Measurements from ENCODE around the gene RXFP4. TPM values are rescaled to one million over a fixed set of nuclear protein-coding genes. Genes with fewer than 3 reads are reported as not detected.
A peak's percentile ranks its signal among the peaks of the same experiment; 100 is the strongest.

Gene RXFP4
- total and polyA plus RNA-seq, 2 of the 13 experiments (the other 11 are each of a cell fraction or from before 2014, with no cell fraction given) = 0.38 to 1.4 TPM

GRCh38 chr1:155967341-155968050 is 26.1 kb downstream of the RXFP4 start (continued):
- TF ChIP-seq, protein P1, sequence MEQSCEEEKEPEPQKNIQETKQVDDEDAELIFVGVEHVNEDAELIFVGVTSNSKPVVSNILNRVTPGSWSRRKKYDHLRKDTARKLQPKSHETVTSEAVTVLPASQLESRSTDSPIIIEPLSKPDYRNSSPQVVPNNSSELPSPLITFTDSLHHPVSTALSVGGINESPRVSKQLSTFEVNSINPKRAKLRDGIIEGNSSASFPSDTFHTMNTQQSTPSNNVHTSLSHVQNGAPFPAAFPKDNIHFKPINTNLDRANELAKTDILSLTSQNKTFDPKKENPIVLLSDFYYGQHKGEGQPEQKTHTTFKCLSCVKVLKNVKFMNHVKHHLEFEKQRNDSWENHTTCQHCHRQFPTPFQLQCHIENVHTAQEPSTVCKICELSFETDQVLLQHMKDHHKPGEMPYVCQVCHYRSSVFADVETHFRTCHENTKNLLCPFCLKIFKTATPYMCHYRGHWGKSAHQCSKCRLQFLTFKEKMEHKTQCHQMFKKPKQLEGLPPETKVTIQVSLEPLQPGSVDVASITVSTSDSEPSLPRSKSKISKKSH (CRISPR knock-in tag; IDR thresholded peaks at IDR 0.05; ENCODE audit: borderline replicate concordance) = peak; percentile 87
- TF ChIP-seq, protein P2, sequence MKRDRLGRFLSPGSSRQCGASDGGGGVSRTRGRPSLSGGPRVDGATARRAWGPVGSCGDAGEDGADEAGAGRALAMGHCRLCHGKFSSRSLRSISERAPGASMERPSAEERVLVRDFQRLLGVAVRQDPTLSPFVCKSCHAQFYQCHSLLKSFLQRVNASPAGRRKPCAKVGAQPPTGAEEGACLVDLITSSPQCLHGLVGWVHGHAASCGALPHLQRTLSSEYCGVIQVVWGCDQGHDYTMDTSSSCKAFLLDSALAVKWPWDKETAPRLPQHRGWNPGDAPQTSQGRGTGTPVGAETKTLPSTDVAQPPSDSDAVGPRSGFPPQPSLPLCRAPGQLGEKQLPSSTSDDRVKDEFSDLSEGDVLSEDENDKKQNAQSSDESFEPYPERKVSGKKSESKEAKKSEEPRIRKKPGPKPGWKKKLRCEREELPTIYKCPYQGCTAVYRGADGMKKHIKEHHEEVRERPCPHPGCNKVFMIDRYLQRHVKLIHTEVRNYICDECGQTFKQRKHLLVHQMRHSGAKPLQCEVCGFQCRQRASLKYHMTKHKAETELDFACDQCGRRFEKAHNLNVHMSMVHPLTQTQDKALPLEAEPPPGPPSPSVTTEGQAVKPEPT (CRISPR knock-in tag; IDR thresholded peaks at IDR 0.05; ENCODE audit: low read depth) = no peak
- peak; percentile 67 for TF ChIP-seq ZNF331 (CRISPR knock-in tag; IDR thresholded peaks at IDR 0.05)
- TF ChIP-seq THAP8 (CRISPR knock-in tag; IDR thresholded peaks at IDR 0.05; ENCODE audit: borderline replicate concordance) = no peak
- TF ChIP-seq MATR3 (CRISPR knock-in tag; IDR thresholded peaks at IDR 0.05) = no peak
- no peak; the same call in 1 of the 2 replicates for TF ChIP-seq ZNF256 (CRISPR knock-in tag; conservative IDR thresholded peaks at IDR 0.05)
- TF ChIP-seq ZSCAN12 (CRISPR knock-in tag; IDR thresholded peaks at IDR 0.05) = no peak
- TF ChIP-seq, protein P3, sequence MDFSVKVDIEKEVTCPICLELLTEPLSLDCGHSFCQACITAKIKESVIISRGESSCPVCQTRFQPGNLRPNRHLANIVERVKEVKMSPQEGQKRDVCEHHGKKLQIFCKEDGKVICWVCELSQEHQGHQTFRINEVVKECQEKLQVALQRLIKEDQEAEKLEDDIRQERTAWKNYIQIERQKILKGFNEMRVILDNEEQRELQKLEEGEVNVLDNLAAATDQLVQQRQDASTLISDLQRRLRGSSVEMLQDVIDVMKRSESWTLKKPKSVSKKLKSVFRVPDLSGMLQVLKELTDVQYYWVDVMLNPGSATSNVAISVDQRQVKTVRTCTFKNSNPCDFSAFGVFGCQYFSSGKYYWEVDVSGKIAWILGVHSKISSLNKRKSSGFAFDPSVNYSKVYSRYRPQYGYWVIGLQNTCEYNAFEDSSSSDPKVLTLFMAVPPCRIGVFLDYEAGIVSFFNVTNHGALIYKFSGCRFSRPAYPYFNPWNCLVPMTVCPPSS (IDR thresholded peaks at IDR 0.05) = no peak
- peak; percentile 72 for TF ChIP-seq ZMYM2 (CRISPR knock-in tag; IDR thresholded peaks at IDR 0.05)
- TF ChIP-seq HNRNPL (IDR thresholded peaks at IDR 0.05; ENCODE audit: low read depth, low read length) = 0 out of 2 replicates have a peak, but pooled peaks have one; percentile 43
- peak; percentile 58; the same call in 1 of the 2 replicates for TF ChIP-seq IKZF5 (CRISPR knock-in tag; IDR thresholded peaks at IDR 0.05)
- TF ChIP-seq ZNF574 (CRISPR knock-in tag; IDR thresholded peaks at IDR 0.05) = peak; percentile 67
- TF ChIP-seq NR2F1 (CRISPR knock-in tag; IDR thresholded peaks at IDR 0.05) = peak in 1 of 2 experiments; percentile 52; a peak in 1 of 4 replicates
- no peak for TF ChIP-seq ZNF776 (CRISPR knock-in tag; IDR thresholded peaks at IDR 0.05)
- TF ChIP-seq KLF15 (CRISPR knock-in tag; IDR thresholded peaks at IDR 0.05; ENCODE audit: borderline replicate concordance) = no peak
- no peak; the same call in 1 of the 2 replicates for TF ChIP-seq SNAPC2 (CRISPR knock-in tag; IDR thresholded peaks at IDR 0.05)
- TF ChIP-seq ZNF501 (CRISPR knock-in tag; IDR thresholded peaks at IDR 0.05) = no peak
- TF ChIP-seq SIX1 (CRISPR knock-in tag; IDR thresholded peaks at IDR 0.05; ENCODE audit: borderline replicate concordance) = 0 out of 2 replicates have a peak, but pooled peaks have one; percentile 25
- TF ChIP-seq CREM (IDR thresholded peaks at IDR 0.05) = peak; percentile 27; the same call in 1 of the 2 replicates
- TF ChIP-seq CREM (CRISPR knock-in tag; IDR thresholded peaks at IDR 0.05) = no peak

Data from HepG2 (cell line).